ELF-1 (cell line): Measurements from ENCODE around the gene ANXA10.
"Not testable (repeated sequence)": the region's sequence is repeated elsewhere in the genome, so short reads cannot be mapped to it uniquely, and the experiment has no call there.

ENCODE experiments used
- DNase-seq: peaks from one replicate; pipeline ENCODE4 v3.0.0-alpha.2; 2016; ENCODE audit warnings: low read depth, low spot score

Gene ANXA10

GRCh38 chr4:168118116-168118655 lies 25.8 kb downstream of the ANXA10 start:
- no peak for DNase-seq

- no peak for DNase-seq
Measured at GRCh38 chr4:168119100-168119499, 26.8 kb downstream of the ANXA10 start.

GRCh38 chr4:168119890-168120289 lies 27.6 kb downstream of the ANXA10 start:
- DNase-seq: no peak

GRCh38 chr4:168120811-168121210 lies 28.5 kb downstream of the ANXA10 start:
- DNase-seq: no peak

GRCh38 chr4:168124008-168124641 lies 31.8 kb downstream of the ANXA10 start:
- DNase-seq: no peak

- DNase-seq: no peak
Measured at GRCh38 chr4:168126952-168127351, 34.6 kb downstream of the ANXA10 start.

- no peak for DNase-seq
Measured at GRCh38 chr4:168128601-168129000, 36.3 kb downstream of the ANXA10 start.

- no peak for DNase-seq
Measured at GRCh38 chr4:168129046-168129772, 36.9 kb downstream of the ANXA10 start.

- no peak for DNase-seq
Measured at GRCh38 chr4:168129802-168130201, 37.5 kb downstream of the ANXA10 start.

GRCh38 chr4:168131196-168131595 lies 38.9 kb downstream of the ANXA10 start:
- no peak for DNase-seq

- no peak for DNase-seq
Measured at GRCh38 chr4:168134651-168135050, 42.3 kb downstream of the ANXA10 start.

- not testable (repeated sequence) for DNase-seq
Measured at GRCh38 chr4:168135860-168136259, 43.5 kb downstream of the ANXA10 start.

- not testable (repeated sequence) for DNase-seq
Measured at GRCh38 chr4:168137695-168138094, 45.4 kb downstream of the ANXA10 start.

GRCh38 chr4:168138143-168138542 lies 45.8 kb downstream of the ANXA10 start:
- no peak for DNase-seq

- DNase-seq: no peak
Measured at GRCh38 chr4:168139336-168139735, 47.0 kb downstream of the ANXA10 start.

GRCh38 chr4:168141733-168142132 lies 49.4 kb downstream of the ANXA10 start:
- DNase-seq: no peak

GRCh38 chr4:168143601-168144000 lies 51.3 kb downstream of the ANXA10 start:
- no peak for DNase-seq

GRCh38 chr4:168150420-168151050 lies 58.2 kb downstream of the ANXA10 start:
- peak; percentile 14 for DNase-seq

GRCh38 chr4:168151327-168151726 lies 59.0 kb downstream of the ANXA10 start:
- DNase-seq: no peak

GRCh38 chr4:168152837-168153500 lies 60.6 kb downstream of the ANXA10 start:
- no peak for DNase-seq

- DNase-seq: peak; percentile 41
Measured at GRCh38 chr4:168153596-168154440, 61.5 kb downstream of the ANXA10 start.
